IMR-90 (cell line): ENCODE results near the gene SECISBP2. TPM values are rescaled to one million over a fixed set of nuclear protein-coding genes. Genes with fewer than 3 reads are reported as not detected.
"Not testable (repeated sequence)": the region's sequence is repeated elsewhere in the genome, so short reads cannot be mapped to it uniquely, and the experiment has no call there.

ENCODE experiments used
- ATAC-seq: fragments of 200-7000 bp; cut with Tn5 transposase; 2 replicates; pipeline ENCODE4 v1.9.1; 2020; ENCODE audit warnings: low read depth, mild to moderate bottlenecking, moderate library complexity
- BruUV-seq: library from RNA; stranded (reverse); fragments of 400-500 nt; replicated peaks from 2 replicates; lab custom pipeline; 2021; lab: Mats Ljungman, UMichigan
- CTCF ChIA-PET: fragments of 300-600 bp; formaldehyde crosslinking; extraction: SDS; loops from one replicate; lab custom pipeline; 2021; ENCODE audit warnings: antibody characterized with exemption; lab: Yijun Ruan, JAX
- POLR2A ChIA-PET: fragments of 300-600 bp; sonication (Branson Sonifier 250); formaldehyde crosslinking; loops from one replicate; lab custom pipeline; 2022; ENCODE audit warnings: antibody characterized with exemption; ENCODE audit not compliant: unreplicated experiment; lab: Charles Lee
- DNase-seq: peaks from one replicate; pipeline ENCODE4 v3.0.0; 2013
- H2AFZ ChIP-seq: replicated peaks from 2 replicates; pipeline ENCODE3; 2013; ENCODE audit warnings: low read length, mild to moderate bottlenecking; ENCODE audit not compliant: poor library complexity
- H2AK5ac ChIP-seq: 2 replicates; pipeline ENCODE4 v1.6.1; 2013; ENCODE audit warnings: low read depth, low read length, inconsistent platforms
- H2AK9ac ChIP-seq: replicated peaks from 2 replicates; pipeline ENCODE3; 2013; ENCODE audit warnings: mild to moderate bottlenecking, low read depth, low read length, moderate library complexity; ENCODE audit not compliant: poor library complexity
- H2BK120ac ChIP-seq: 2 replicates; pipeline ENCODE4 v1.6.1; 2013; ENCODE audit warnings: low read depth, low read length, inconsistent platforms
- H2BK15ac ChIP-seq: 3 replicates; pipeline ENCODE4 v1.6.1; 2013; ENCODE audit warnings: low read depth, low read length, inconsistent platforms
- H2BK20ac ChIP-seq: 2 replicates; pipeline ENCODE4 v1.6.1; 2013; ENCODE audit warnings: low read depth, mild to moderate bottlenecking, inconsistent platforms, low read length, moderate library complexity
- H2BK5ac ChIP-seq: 2 replicates; pipeline ENCODE4 v1.6.1; 2013; ENCODE audit warnings: mild to moderate bottlenecking, low read depth, low read length, inconsistent platforms; ENCODE audit not compliant: poor library complexity, severe bottlenecking
- H3K14ac ChIP-seq: replicated peaks from 2 replicates; pipeline ENCODE4 v1.6.1; 2013; ENCODE audit warnings: low read depth, low read length, inconsistent platforms
- H3K18ac ChIP-seq: 2 replicates; pipeline ENCODE4 v1.6.1; 2013; ENCODE audit warnings: low read depth, low read length, control low read depth
- H3K23ac ChIP-seq: 2 replicates; pipeline ENCODE4 v1.6.1; 2013; ENCODE audit warnings: low read depth, low read length, inconsistent platforms
- H3K27ac ChIP-seq: 2 replicates; pipeline ENCODE4 v1.5.1; 2013; ENCODE audit warnings: mild to moderate bottlenecking, control low read depth, low read length; ENCODE audit not compliant: insufficient read depth
- H3K27me3 ChIP-seq: 2 replicates; pipeline ENCODE4 v1.6.1; 2013; ENCODE audit warnings: low read length; ENCODE audit not compliant: control insufficient read depth, insufficient read depth
- H3K36me3 ChIP-seq: 2 replicates; pipeline ENCODE4 v1.6.1; 2013; ENCODE audit warnings: low read length, mixed read lengths; ENCODE audit not compliant: control insufficient read depth, insufficient read depth
- H3K4ac ChIP-seq: 2 replicates; pipeline ENCODE4 v1.6.1; 2013; ENCODE audit warnings: low read depth, low read length, inconsistent platforms
- H3K4me1 ChIP-seq: 2 replicates; pipeline ENCODE4 v1.6.1; 2013; ENCODE audit warnings: low read length, mixed read lengths; ENCODE audit not compliant: control insufficient read depth, insufficient read depth
- H3K4me2 ChIP-seq: 2 replicates; pipeline ENCODE4 v1.6.1; 2013; ENCODE audit warnings: low read depth, mild to moderate bottlenecking, control low read depth, low read length, moderate library complexity
- H3K4me3 ChIP-seq: 2 replicates; pipeline ENCODE4 v1.5.1; 2013; ENCODE audit warnings: low read depth, mild to moderate bottlenecking, control low read depth, low read length, moderate library complexity; ENCODE audit not compliant: insufficient read depth
- H3K56ac ChIP-seq: 2 replicates; pipeline ENCODE4 v1.6.1; 2013; ENCODE audit warnings: low read length, inconsistent platforms; ENCODE audit not compliant: insufficient read depth; ENCODE audit errors: extremely low read depth
- H3K79me1 ChIP-seq, 2 experiments: 2 replicates each; pipeline ENCODE4 v1.6.1; 2013; ENCODE audit warnings: low read length in 2 of 2, inconsistent platforms in 1 of 2, low read depth in 1 of 2
- H3K9ac ChIP-seq: 2 replicates; pipeline ENCODE4 v1.6.1; 2013; ENCODE audit warnings: low read depth, low read length, control low read depth
- H3K9me1 ChIP-seq: 2 replicates; pipeline ENCODE4 v1.6.1; 2013; ENCODE audit warnings: low read length, inconsistent platforms; ENCODE audit not compliant: insufficient read depth
- H3K9me3 ChIP-seq: 2 replicates; pipeline ENCODE4 v1.6.1; 2013; ENCODE audit warnings: low read length; ENCODE audit not compliant: control insufficient read depth, insufficient read depth
- H4K20me1 ChIP-seq: 2 replicates; pipeline ENCODE4 v1.6.1; 2013; ENCODE audit warnings: low read length, inconsistent platforms; ENCODE audit not compliant: insufficient read depth
- H4K5ac ChIP-seq: 2 replicates; pipeline ENCODE4 v1.6.1; 2013; ENCODE audit warnings: mild to moderate bottlenecking, low read depth, low read length, control low read depth
- H4K8ac ChIP-seq, 2 experiments: 2 replicates each; pipeline ENCODE4 v1.6.1; 2013; ENCODE audit warnings: low read depth in 2 of 2, low read length in 2 of 2, control low read depth in 1 of 2, inconsistent platforms in 1 of 2
- H4K91ac ChIP-seq: 2 replicates; pipeline ENCODE4 v1.6.1; 2013; ENCODE audit warnings: low read depth, low read length, inconsistent platforms; ENCODE audit not compliant: insufficient read depth
- WGBS, 2 experiments: methylation state at CpG; one replicate each; pipeline versions ENCODE4 v1.1.5 to v1.1.7; 2013; ENCODE audit warnings: missing lambda C conversion rate in 2 of 2; ENCODE audit not compliant: insufficient read length in 1 of 2; ENCODE audit errors: extremely low coverage in 2 of 2; 5-methylcytosine and 5-hydroxymethylcytosine counted together
- dilution Hi-C: fragments of 300-500 bp; cut with HindIII; formaldehyde crosslinking; loops from one replicate; pipeline ENCODE4 v1.14.3; 2018; ENCODE audit warnings: low sequenced_read_pairs; ENCODE audit not compliant: unreplicated experiment
- in situ Hi-C: fragments of 300-500 bp; cut with MboI; formaldehyde crosslinking; loops from 3 replicates; pipeline ENCODE4 v1.14.3; 2019; ENCODE audit warnings: low sequenced_read_pairs, inconsistent platforms, mixed read lengths
- intact Hi-C: fragments of 100-400 bp; cut with micrococcal nuclease; formaldehyde crosslinking; loops from 2 replicates; pipeline ENCODE4 v1.10.0; 2022
- polyA plus RNA-seq, 3 experiments: library from polyadenylated mRNA; depleted of rRNA; stranded (reverse); fragments of >200 nt; gene quantifications; 2 replicates each; pipeline ENCODE4 v1.2.3, GENCODE V29; 2012; ENCODE audit warnings: low replicate concordance in 1 of 3
- total RNA-seq: library from RNA; depleted of rRNA; stranded (reverse); fragments of >200 nt; gene quantifications from 2 replicates; pipeline ENCODE4 v1.2.3, GENCODE V29; 2012

The SECISBP2 gene
- total and polyA plus RNA-seq, 2 of the 4 experiments (the other 2 are of a cell fraction) = 16.4 to 18.8 TPM

GRCh38 chr9:89371791-89372190, 53.5 kb downstream of the SECISBP2 start:
- POLR2A ChIA-PET, in situ Hi-C loops: not testable (repeated sequence)

More at GRCh38 chr9:89371791-89372190, 53.5 kb downstream of the SECISBP2 start:
- H4K8ac ChIP-seq, intact Hi-C loops, H2AK5ac ChIP-seq, H3K4ac ChIP-seq, H2BK20ac ChIP-seq, H2BK15ac ChIP-seq, CTCF ChIA-PET, DNase-seq, H4K20me1 ChIP-seq, H2BK120ac ChIP-seq, H3K4me1 ChIP-seq, H3K27me3 ChIP-seq, H3K14ac ChIP-seq, H3K36me3 ChIP-seq, H3K79me1 ChIP-seq, dilution Hi-C loops, BruUV-seq, H3K18ac ChIP-seq, H3K27ac ChIP-seq, H3K9me3 ChIP-seq, H3K23ac ChIP-seq, H3K56ac ChIP-seq, H3K4me3 ChIP-seq, H3K9ac ChIP-seq, H2AK9ac ChIP-seq, H2AFZ ChIP-seq, H4K5ac ChIP-seq, H3K4me2 ChIP-seq, H4K91ac ChIP-seq: not testable (repeated sequence)
- no CpG with 5 or more reads among the region's 5 CpGs for WGBS, 2 experiments
- H3K9me1 ChIP-seq = peaks cover 16% of the 10 kb centered on the region
- peak overlapping the region; percentile 47 for H2BK5ac ChIP-seq
- ATAC-seq = 0 out of 2 replicates have a peak, but pooled peaks have one; percentile 38
